SK-N-SH (cell line): ENCODE measurements around the gene CLEC2D. TPM values are rescaled to one million over a fixed set of nuclear protein-coding genes. Genes with fewer than 3 reads are reported as not detected.

Experiments
- CTCF ChIA-PET: fragments of 300-600, 350-600 bp; formaldehyde crosslinking; extraction: SDS; loops from one replicate; lab custom pipeline; 2021; lab: Yijun Ruan, JAX
- POLR2A ChIA-PET: fragments of 350-600 bp; sonication (Branson Sonifier 250); formaldehyde crosslinking; extraction: SDS; loops from one replicate; lab custom pipeline; 2020; ENCODE audit warnings: antibody characterized with exemption, inconsistent platforms; lab: Yijun Ruan, JAX
- DNase-seq: peaks from one replicate; pipeline ENCODE4 v3.0.0; 2012
- H2AFZ ChIP-seq: fragments of 200-600 bp; sonication (generic); 2 replicates; pipeline ENCODE4 v1.8.1; 2016; ENCODE audit warnings: antibody characterized with exemption, mild to moderate bottlenecking, low read depth
- H3F3A ChIP-seq: fragments of 200-600 bp; sonication (generic); replicated peaks from 2 replicates; pipeline ENCODE3; 2016; ENCODE audit warnings: antibody characterized with exemption, mild to moderate bottlenecking; ENCODE audit not compliant: insufficient read depth
- H3K27ac ChIP-seq, 2 experiments: fragments of 200-500 bp in 1 of 2; fragments of 200-600 bp in 1 of 2; sonication (Bioruptor generic) in 1 of 2; sonication (generic), shearing (Covaris generic) in 1 of 2; 2 replicates each; pipeline versions ENCODE4 v1.5.1 to v1.6.1; 2014 to 2016; ENCODE audit warnings: low read depth in 2 of 2, inconsistent platforms in 1 of 2, low read length in 1 of 2, mild to moderate bottlenecking in 1 of 2, mixed read lengths in 1 of 2
- H3K27me3 ChIP-seq: fragments of 200-600 bp; sonication (generic), shearing (Covaris generic); 2 replicates; pipeline ENCODE4 v1.6.1; 2016; ENCODE audit warnings: mixed run types; ENCODE audit not compliant: insufficient read depth
- H3K36me3 ChIP-seq, 2 experiments: fragments of 200-500 bp in 1 of 2; fragments of 200-600 bp in 1 of 2; sonication (Bioruptor generic) in 1 of 2; sonication (generic) in 1 of 2; replicated peaks in 1 of 2; 2 replicates each; pipeline versions ENCODE3 to v1.5.1; 2014 to 2016; ENCODE audit warnings: low read length in 1 of 2, mild to moderate bottlenecking in 1 of 2; ENCODE audit not compliant: insufficient read depth in 2 of 2, control insufficient read depth in 1 of 2
- H3K4me1 ChIP-seq, 2 experiments: fragments of 200-500 bp in 1 of 2; fragments of 200-600 bp in 1 of 2; sonication (Bioruptor generic) in 1 of 2; sonication (generic), shearing (Covaris generic) in 1 of 2; 2 replicates each; pipeline versions ENCODE4 v1.5.1 to v1.6.1; 2014 to 2016; ENCODE audit warnings: low read depth in 1 of 2, low read length in 1 of 2, mixed run types in 1 of 2; ENCODE audit not compliant: insufficient read depth in 2 of 2, control insufficient read depth in 1 of 2
- H3K4me2 ChIP-seq: fragments of 200-600 bp; sonication (generic), shearing (Covaris generic); 2 replicates; pipeline ENCODE4 v1.6.1; 2017; ENCODE audit warnings: mixed run types
- H3K4me3 ChIP-seq, 2 experiments: fragments of 200-500 bp in 1 of 2; fragments of 200-600 bp in 1 of 2; sonication (Bioruptor generic) in 1 of 2; sonication (generic), shearing (Covaris generic) in 1 of 2; 2 replicates each; pipeline versions ENCODE4 v1.5.1 to v1.8.1; 2014 to 2016; ENCODE audit warnings: low read depth in 2 of 2, inconsistent platforms in 1 of 2, low read length in 1 of 2, mild to moderate bottlenecking in 1 of 2, mixed read lengths in 1 of 2, moderate library complexity in 1 of 2
- H3K79me2 ChIP-seq: fragments of 200-600 bp; sonication (generic); 2 replicates; pipeline ENCODE4 v1.8.1; 2017; ENCODE audit warnings: mild to moderate bottlenecking; ENCODE audit not compliant: insufficient read depth
- H3K9ac ChIP-seq: fragments of 200-600 bp; sonication (generic); 2 replicates; pipeline ENCODE4 v1.6.1; 2017; ENCODE audit warnings: mixed run types
- H3K9me2 ChIP-seq: fragments of 200-600 bp; sonication (generic); 2 replicates; pipeline ENCODE4 v1.6.1; 2017; ENCODE audit warnings: mixed run types
- H3K9me3 ChIP-seq: fragments of 200-600 bp; sonication (generic); 2 replicates; pipeline ENCODE4 v1.6.1; 2017; ENCODE audit warnings: mixed run types, mild to moderate bottlenecking, moderate library complexity
- H4K20me1 ChIP-seq: fragments of 200-600 bp; sonication (generic); 2 replicates; pipeline ENCODE4 v1.6.1; 2017; ENCODE audit warnings: mild to moderate bottlenecking, mixed run types; ENCODE audit not compliant: insufficient read depth
- CHD2 ChIP-seq: fragments of 150-350 bp; IDR thresholded peaks from 2 replicates; pipeline ENCODE4 v1.6.1; 2018; ENCODE audit warnings: low read length; ENCODE audit not compliant: partially characterized antibody
- FOSL2 ChIP-seq: IDR thresholded peaks from 2 replicates; pipeline ENCODE4 v1.4.0; 2012; ENCODE audit warnings: low read depth, mild to moderate bottlenecking, moderate library complexity, borderline replicate concordance
- GABPA ChIP-seq: IDR thresholded peaks from 2 replicates; pipeline ENCODE4 v1.4.0; 2012; ENCODE audit warnings: low read depth, mild to moderate bottlenecking
- GATA2 ChIP-seq: sonication (generic); formaldehyde crosslinking; IDR thresholded peaks from 2 replicates; pipeline ENCODE4 v1.5.0; 2020; ENCODE audit warnings: mild to moderate bottlenecking, missing genetic modification reagents
- IRF3 ChIP-seq: fragments of 150-350 bp; IDR thresholded peaks from 2 replicates; pipeline ENCODE4 v1.6.1; 2016; ENCODE audit warnings: mild to moderate bottlenecking, low read depth, low read length
- MAX ChIP-seq: IDR thresholded peaks from 2 replicates; pipeline ENCODE4 v1.4.0; 2012; ENCODE audit warnings: low read depth
- MEF2A ChIP-seq: IDR thresholded peaks from 2 replicates; pipeline ENCODE4 v1.4.0; 2012; ENCODE audit warnings: low read depth, borderline replicate concordance
- MXI1 ChIP-seq: IDR thresholded peaks from 2 replicates; pipeline ENCODE4 v1.6.1; 2012; ENCODE audit warnings: mild to moderate bottlenecking, low read depth, low read length, improper control_type of control experiment
- NFIC ChIP-seq: IDR thresholded peaks from 2 replicates; pipeline ENCODE4 v1.4.0; 2012; ENCODE audit warnings: borderline replicate concordance
- NRF1 ChIP-seq: IDR thresholded peaks from 2 replicates; pipeline ENCODE4 v1.6.1; 2012; ENCODE audit warnings: low read depth, mild to moderate bottlenecking, low read length
- PBX3 ChIP-seq: IDR thresholded peaks from 2 replicates; pipeline ENCODE4; 2012
- REST ChIP-seq: IDR thresholded peaks from 2 replicates; pipeline ENCODE4 v1.6.1; 2012; ENCODE audit warnings: mild to moderate bottlenecking, low read depth, low read length, moderate library complexity
- RXRA ChIP-seq: IDR thresholded peaks from 2 replicates; pipeline ENCODE4 v1.4.0; 2012; ENCODE audit warnings: low read depth, mild to moderate bottlenecking, borderline replicate concordance
- SIN3A ChIP-seq: IDR thresholded peaks from 2 replicates; pipeline ENCODE4 v1.6.1; 2012; ENCODE audit warnings: low read depth, mild to moderate bottlenecking, low read length, moderate library complexity, borderline replicate concordance
- SMC3 ChIP-seq: IDR thresholded peaks from 2 replicates; pipeline ENCODE4 v1.6.1; 2012; ENCODE audit warnings: low read depth, low read length, improper control_type of control experiment
- TAF1 ChIP-seq: IDR thresholded peaks from 2 replicates; pipeline ENCODE4 v1.6.1; 2012; ENCODE audit warnings: low read depth, mild to moderate bottlenecking, low read length, moderate library complexity, borderline replicate concordance
- USF2 ChIP-seq: fragments of 150-350 bp; IDR thresholded peaks from 2 replicates; pipeline ENCODE4 v1.6.1; 2017; ENCODE audit warnings: antibody characterized with exemption, low read length, low read depth, borderline replicate concordance
- ZBTB33 ChIP-seq: IDR thresholded peaks from 2 replicates; pipeline ENCODE4 v1.4.0; 2012; ENCODE audit warnings: low read depth, borderline replicate concordance
- WGBS: methylation state at CpG from one replicate; pipeline ENCODE4 v1.1.6; 2017; ENCODE audit warnings: low lambda C conversion rate; 5-methylcytosine and 5-hydroxymethylcytosine counted together
- polyA plus RNA-seq, 3 experiments: library from polyadenylated mRNA; depleted of rRNA; stranded (reverse); fragments of >200 nt; gene quantifications; 2 replicates each; pipeline ENCODE4 v1.2.3, GENCODE V29; 2012

The CLEC2D gene
- polyA plus RNA-seq, 1 of the 3 experiments (the other 2 are of a cell fraction), result 0.81 TPM

- no peak for TF ChIP-seq REST
- TF ChIP-seq USF2, result no peak
- TF ChIP-seq CHD2, result no peak
- TF ChIP-seq RXRA, result no peak
- no peak for TF ChIP-seq GATA2
- TF ChIP-seq SMC3, result no peak
- no peak for TF ChIP-seq PBX3
- TF ChIP-seq FOSL2, result no peak
These were observed 22.4 kb upstream of the CLEC2D start (continued) for GRCh38 chr12:9646794-9647781.

- Histone ChIP-seq H3K36me3 (no peaks in the 10 kb centered on the region), H3K27me3 (no peaks in the 10 kb centered on the region), H3K4me1 (peaks cover 0 to 9% of the 10 kb centered on the region in 2 experiments; a peak in 2 of 4 replicates), H3K9me2 (no peaks in the 10 kb centered on the region), H3K4me3 (peak overlapping the region; percentile 81 to 88), H3F3A (peaks cover 8% of the 10 kb centered on the region), H3K9ac (peak overlapping the region; percentile 80), H2AFZ (peak overlapping the region; percentile 97), H3K27ac (peak overlapping the region; percentile 46 to 68), H4K20me1 (no peaks in the 10 kb centered on the region), H3K79me2 (peaks cover 11% of the 10 kb centered on the region), H3K9me3 (no peaks in the 10 kb centered on the region), H3K4me2 (peak overlapping the region; percentile 96)
- WGBS, result 3% methylated on average over 15 of the region's 55 CpGs
- peak; percentile 86 for DNase-seq
- CTCF ChIA-PET, result interaction anchor here (0.6 to 3.0 kb wide), 6 partner anchors 13 to 269 kb away, joined by 3 to 17 read pairs (median 4); no protein-coding TSS in a partner anchor
- POLR2A ChIA-PET, result interaction anchor here (1.0 kb wide), 1 partner anchor 40 kb away, joined by 3 read pairs; no protein-coding TSS in a partner anchor
- no peak for TF ChIP-seq IRF3
- peak; percentile 10; the same call in 1 of the 2 replicates for TF ChIP-seq TAF1
- TF ChIP-seq GABPA, result peak; percentile 38; the same call in 1 of the 2 replicates
- TF ChIP-seq MXI1, result peak; percentile 36; the same call in 1 of the 2 replicates
- TF ChIP-seq NRF1, result peak; percentile 56
- no peak for TF ChIP-seq MEF2A
- peak; percentile 72 for TF ChIP-seq SIN3A
- TF ChIP-seq ZBTB33, result no peak
- TF ChIP-seq NFIC, result no peak
- peak; percentile 46 for TF ChIP-seq MAX
These were observed 21.4 kb upstream of the CLEC2D start for GRCh38 chr12:9647825-9648700.
